H1 (cell line): Measurements from ENCODE around the gene HSPA1L. TPM values are rescaled to one million over a fixed set of nuclear protein-coding genes. Genes with fewer than 3 reads are reported as not detected.
"Not testable (repeated sequence)": the region's sequence is repeated elsewhere in the genome, so short reads cannot be mapped to it uniquely, and the experiment has no call there.

Experiments used
- CTCF ChIA-PET: fragments of 300-600 bp; sonication (Branson Sonifier 250); formaldehyde crosslinking; loops from one replicate; lab custom pipeline; 2021; ENCODE audit not compliant: partially characterized antibody; lab: Charles Lee
- POLR2A ChIA-PET: fragments of 300-600 bp; sonication (Branson Sonifier 250); formaldehyde crosslinking; loops from one replicate; lab custom pipeline; 2021; ENCODE audit warnings: inconsistent platforms; ENCODE audit not compliant: partially characterized antibody; lab: Charles Lee
- DNase-seq, 2 experiments: peaks; one replicate each; pipeline versions ENCODE4 v3.0.0 to v3.0.0-alpha.2; 2010 to 2022; ENCODE audit warnings: low spot score in 2 of 2, low read depth in 1 of 2, mixed read lengths in 1 of 2
- FAIRE-seq: peaks from 2 replicates; lab custom pipeline; 2011; peaks lifted over from hg19 to GRCh38; lab: Jason Lieb, UNC
- H2AFZ ChIP-seq: 2 replicates; pipeline ENCODE4 v1.8.1; 2012; ENCODE audit warnings: low read length, inconsistent platforms
- H2AK5ac ChIP-seq: 2 replicates; pipeline ENCODE4 v1.6.1; 2013; ENCODE audit warnings: low read depth, low read length
- H2BK120ac ChIP-seq: replicated peaks from 2 replicates; pipeline ENCODE3; 2013; ENCODE audit warnings: low read depth, low read length, inconsistent platforms
- H2BK12ac ChIP-seq: 2 replicates; pipeline ENCODE4 v1.6.1; 2013; ENCODE audit warnings: low read depth, low read length
- H2BK15ac ChIP-seq: 2 replicates; pipeline ENCODE4 v1.6.1; 2013; ENCODE audit warnings: low read length
- H2BK20ac ChIP-seq: 2 replicates; pipeline ENCODE4 v1.6.1; 2013; ENCODE audit warnings: low read length
- H2BK5ac ChIP-seq: 2 replicates; pipeline ENCODE4 v1.6.1; 2013; ENCODE audit warnings: low read depth, low read length
- H3K14ac ChIP-seq: 2 replicates; pipeline ENCODE4 v1.6.1; 2013; ENCODE audit warnings: inconsistent platforms; ENCODE audit not compliant: insufficient read length
- H3K18ac ChIP-seq: 2 replicates; pipeline ENCODE4 v1.6.1; 2013; ENCODE audit warnings: low read length; ENCODE audit errors: extremely low read depth
- H3K23ac ChIP-seq: 2 replicates; pipeline ENCODE4 v1.6.1; 2013; ENCODE audit warnings: inconsistent platforms; ENCODE audit not compliant: insufficient read length
- H3K23me2 ChIP-seq: 2 replicates; pipeline ENCODE4 v1.6.1; 2013; ENCODE audit warnings: low read depth, low read length
- H3K27ac ChIP-seq: 2 replicates; pipeline ENCODE4 v1.6.1; 2011; ENCODE audit warnings: low read depth, low read length, inconsistent platforms
- H3K27me3 ChIP-seq, 4 experiments: replicated peaks in 1 of 4; 1 replicate in 1 of 4; 2 replicates in 3 of 4; pipeline versions ENCODE4 v1.6.1 to v1.8.1; 2011 to 2013; ENCODE audit warnings: low read length in 3 of 4, mild to moderate bottlenecking in 3 of 4, inconsistent platforms in 2 of 4, mixed read lengths in 2 of 4, moderate library complexity in 1 of 4; ENCODE audit not compliant: control insufficient read depth in 3 of 4, insufficient read depth in 3 of 4; ENCODE audit errors: extremely low read depth in 1 of 4
- H3K36me3 ChIP-seq, 4 experiments: 2 replicates each; pipeline versions ENCODE4 v1.6.1 to v1.8.1; 2011 to 2013; ENCODE audit warnings: mild to moderate bottlenecking in 4 of 4, low read length in 3 of 4, moderate library complexity in 2 of 4, control low read depth in 1 of 4, inconsistent platforms in 1 of 4; ENCODE audit not compliant: insufficient read depth in 4 of 4, control insufficient read depth in 2 of 4
- H3K4ac ChIP-seq: replicated peaks from 2 replicates; pipeline ENCODE3; 2013; ENCODE audit warnings: low read length, low read depth, mixed read lengths, inconsistent platforms; ENCODE audit not compliant: insufficient read length
- H3K4me1 ChIP-seq, 4 experiments: replicated peaks in 1 of 4; 1 replicate in 1 of 4; 2 replicates in 3 of 4; pipeline versions ENCODE4 v1.6.1 to v1.8.1; 2011 to 2013; ENCODE audit warnings: low read length in 3 of 4, inconsistent platforms in 2 of 4, mixed read lengths in 1 of 4; ENCODE audit not compliant: insufficient read depth in 4 of 4, control insufficient read depth in 3 of 4
- H3K4me2 ChIP-seq, 2 experiments: 2 replicates each; pipeline versions ENCODE4 v1.6.1 to v1.8.1; 2011 to 2013; ENCODE audit warnings: low read depth in 2 of 2, low read length in 2 of 2, control low read depth in 1 of 2, inconsistent platforms in 1 of 2, mild to moderate bottlenecking in 1 of 2; ENCODE audit not compliant: insufficient read depth in 1 of 2
- H3K4me3 ChIP-seq, 4 experiments: fragments of 200-600, 300-600 bp in 1 of 4; sonication (generic), shearing (Covaris generic), sonication (Bioruptor Twin) in 1 of 4; 2 replicates each; pipeline versions ENCODE4 v1.5.1 to v1.8.1; 2011 to 2016; ENCODE audit warnings: low read length in 4 of 4, low read depth in 3 of 4, control low read depth in 2 of 4, inconsistent platforms in 2 of 4, mild to moderate bottlenecking in 2 of 4, mixed read lengths in 1 of 4, moderate library complexity in 1 of 4; ENCODE audit not compliant: insufficient read depth in 2 of 4; ENCODE audit errors: extremely low read depth in 1 of 4
- H3K56ac ChIP-seq: replicated peaks from 2 replicates; pipeline ENCODE3; 2013; ENCODE audit warnings: low read depth, mild to moderate bottlenecking, mixed read lengths, low read length, inconsistent platforms; ENCODE audit not compliant: insufficient read length
- H3K79me1 ChIP-seq: 2 replicates; pipeline ENCODE4 v1.6.1; 2013; ENCODE audit warnings: low read depth, low read length, control low read depth
- H3K79me2 ChIP-seq, 2 experiments: 2 replicates each; pipeline versions ENCODE4 v1.6.1 to v1.8.1; 2012 to 2013; ENCODE audit warnings: low read length in 2 of 2, mild to moderate bottlenecking in 2 of 2, inconsistent platforms in 1 of 2; ENCODE audit not compliant: insufficient read depth in 2 of 2, control insufficient read depth in 1 of 2
- H3K9ac ChIP-seq, 4 experiments: replicated peaks in 1 of 4; 1 replicate in 1 of 4; 2 replicates in 3 of 4; pipeline versions ENCODE4 v1.6.1 to v1.8.1; 2011 to 2013; ENCODE audit warnings: low read depth in 3 of 4, low read length in 3 of 4, control low read depth in 2 of 4, mild to moderate bottlenecking in 2 of 4, moderate library complexity in 2 of 4, inconsistent platforms in 1 of 4; ENCODE audit errors: extremely low read depth in 1 of 4
- H3K9me3 ChIP-seq, 2 experiments: 2 replicates each; pipeline versions ENCODE4 v1.6.1 to v1.8.1; 2012 to 2013; ENCODE audit warnings: mild to moderate bottlenecking in 2 of 2, moderate library complexity in 2 of 2, control low read depth in 1 of 2, inconsistent platforms in 1 of 2, low read depth in 1 of 2, low read length in 1 of 2, mixed read lengths in 1 of 2; ENCODE audit not compliant: insufficient read depth in 2 of 2
- H4K20me1 ChIP-seq, 2 experiments: replicated peaks in 1 of 2; 2 replicates each; pipeline versions ENCODE3 to v1.8.1; 2011 to 2013; ENCODE audit warnings: inconsistent platforms in 2 of 2, low read length in 2 of 2, mild to moderate bottlenecking in 1 of 2; ENCODE audit not compliant: insufficient read depth in 2 of 2, control insufficient read depth in 1 of 2
- H4K5ac ChIP-seq: 2 replicates; pipeline ENCODE4 v1.6.1; 2013; ENCODE audit warnings: low read length, low read depth, mixed read lengths, inconsistent platforms; ENCODE audit not compliant: insufficient read length
- H4K8ac ChIP-seq: 2 replicates; pipeline ENCODE4 v1.8.0; 2013; ENCODE audit warnings: mild to moderate bottlenecking, moderate library complexity, low read length, inconsistent platforms; ENCODE audit not compliant: insufficient read depth; ENCODE audit errors: extremely low read depth
- H4K91ac ChIP-seq: replicated peaks from 2 replicates; pipeline ENCODE3; 2013; ENCODE audit warnings: low read length, mixed read lengths, inconsistent platforms; ENCODE audit not compliant: insufficient read length
- ATF2 ChIP-seq: IDR thresholded peaks from 2 replicates; pipeline ENCODE4 v1.6.1; 2012; ENCODE audit warnings: low read length, inconsistent platforms
- WGBS, 2 experiments: shearing (Covaris generic) in 1 of 2; methylation state at CpG; one replicate each; pipeline versions ENCODE4 v1.1.6 to v1.1.7; 2013 to 2015; ENCODE audit warnings: low lambda C conversion rate in 2 of 2, mixed read lengths in 2 of 2, inconsistent platforms in 1 of 2, low coverage in 1 of 2, missing lambda C conversion rate in 1 of 2; ENCODE audit not compliant: insufficient replicate concordance in 2 of 2, insufficient coverage in 1 of 2, insufficient read length in 1 of 2; ENCODE audit errors: extremely low coverage in 1 of 2, missing lambda C conversion rate in 1 of 2; 5-methylcytosine and 5-hydroxymethylcytosine counted together
- polyA plus RNA-seq, 7 experiments: library from polyadenylated mRNA; depleted of rRNA in 3 of 7; stranded (reverse) in 5 of 7; unstranded in 2 of 7; fragments of >200 nt in 5 of 7; fragments of 200-250 nt in 2 of 7; gene quantifications; 1 replicate in 5 of 7; 2 replicates in 1 of 7; 4 replicates in 1 of 7; pipeline versions ENCODE4 v1.2.1 to v1.2.3, GENCODE V29; 2011 to 2013; ENCODE audit warnings: missing spikeins in 2 of 7, mixed read lengths in 2 of 7
- total RNA-seq: library from RNA; stranded (reverse); fragmentation: NEBNext Ultra II Directional; extraction: Animal tissue kit (Norgen Biotek cat#: 25700); gene quantifications from 2 replicates; pipeline ENCODE4 v1.2.1, GENCODE V29; 2021

The HSPA1L gene
- total and polyA plus RNA-seq, 2 of the 8 experiments (the other 6 are each of a cell fraction or from before 2014, with no cell fraction given), result 1.00 to 1.9 TPM

GRCh38 chr6:31821301-31822035, 6.4 kb upstream of the HSPA1L start (continued):
- no peak for TF ChIP-seq ATF2

GRCh38 chr6:31820399-31820798, 5.3 kb upstream of the HSPA1L start:
- not testable (repeated sequence) for H3K9ac ChIP-seq, H4K20me1 ChIP-seq, H4K8ac ChIP-seq, H3K14ac ChIP-seq, H3K56ac ChIP-seq, H3K36me3 ChIP-seq, H3K79me1 ChIP-seq, H3K27me3 ChIP-seq, H3K27ac ChIP-seq, H4K5ac ChIP-seq, H4K91ac ChIP-seq, H3K79me2 ChIP-seq, H3K4me1 ChIP-seq, H2BK5ac ChIP-seq, H2BK20ac ChIP-seq, H2BK120ac ChIP-seq, H3K9me3 ChIP-seq, H3K4me3 ChIP-seq, FAIRE-seq, H3K23me2 ChIP-seq, H3K18ac ChIP-seq, H2BK15ac ChIP-seq, H2AFZ ChIP-seq, H3K4ac ChIP-seq, H3K4me2 ChIP-seq, H3K23ac ChIP-seq, H2AK5ac ChIP-seq, H2BK12ac ChIP-seq, DNase-seq
- ChIA-PET CTCF (interaction anchor here (0.6 to 2.6 kb wide), 7 partner anchors 10 to 162 kb away, joined by 3 to 11 read pairs (median 4); no protein-coding TSS in a partner anchor), POLR2A (interaction anchor here (1.0 to 10.9 kb wide), 5 partner anchors 11 to 25 kb away, joined by 4 to 136 read pairs (median 4); partner anchors contain the start of gene VARS1)
- 88% methylated on average over 7 of the region's 10 CpGs; no CpG with 5 or more reads in 1 of the 2 experiments for WGBS, 2 experiments
